ENCODE data around the gene MRPS16. TPM values are rescaled to one million over a fixed set of nuclear protein-coding genes. Genes with fewer than 3 reads are reported as not detected.

Gene MRPS16
- polyA plus RNA-seq, 1 of the 3 experiments (the other 2 are of a cell fraction), result 75.5 TPM

- TF ChIP-seq CTCF (IDR thresholded peaks at IDR 0.05), result no peak
- TF ChIP-seq MXI1 (IDR thresholded peaks at IDR 0.05; ENCODE audit: low read depth, low read length), result no peak
Measured at GRCh38 chr10:73247509-73248258, 4.8 kb downstream of the MRPS16 start (continued).

GRCh38 chr10:73246646-73247508 lies 5.6 kb downstream of the MRPS16 start, which contains the start of gene DNAJC9:
TSS of gene DNAJC9 (minus strand) at chr10:73247255. CDS start at chr10:73247189, 66 bp downstream.
- H2AFZ ChIP-seq (ENCODE audit: low read depth), result peak within 1 kb of the TSS; percentile 47
- peak within 1 kb of the TSS; percentile 75 to 83 for H3K4me3 ChIP-seq (ENCODE audit: low read depth in 2 of 2, low read length in 1 of 2)
- WGBS (ENCODE audit: low lambda C conversion rate), result under 1% methylated on average over 38 of the region's 78 CpGs
- ChIA-PET POLR2A (interaction anchor here (0.5 to 1.5 kb wide), 8 partner anchors 11 to 1086 kb away, joined by 3 to 4 read pairs (median 3); partner anchors contain the start of gene CFAP70), CTCF (interaction anchor here (0.8 to 1.6 kb wide), 4 partner anchors 13 to 401 kb away, joined by 3 to 6 read pairs (median 3); no protein-coding TSS in a partner anchor)
- H3F3A ChIP-seq (replicated peaks; ENCODE audit: insufficient read depth), result peaks cover 13% of the 10 kb centered on the region
- H3K9me2 ChIP-seq, result no peaks in the 10 kb centered on the region
- peaks cover 29 to 31% of the 10 kb centered on the region in 2 experiments; a peak in 3 of 4 replicates for H3K4me1 ChIP-seq (ENCODE audit: control insufficient read depth in 1 of 2, insufficient read depth in 2 of 2, low read depth in 1 of 2, low read length in 1 of 2)
- H3K9me3 ChIP-seq, result no peaks in the 10 kb centered on the region
- H4K20me1 ChIP-seq (ENCODE audit: insufficient read depth), result 0 out of 2 replicates have a peak, but pooled peaks cover 3% of the 10 kb centered on the region
- peaks cover 47 to 55% of the 10 kb centered on the region in 2 experiments for H3K36me3 ChIP-seq (replicated peaks in 1 of 2; ENCODE audit: control insufficient read depth in 1 of 2, insufficient read depth in 2 of 2, low read length in 1 of 2)
- H3K27ac ChIP-seq (ENCODE audit: low read depth in 2 of 2, low read length in 1 of 2), result peak within 1 kb of the TSS; percentile 80 to 87
- peaks cover 92% of the 10 kb centered on the region for H3K79me2 ChIP-seq (ENCODE audit: insufficient read depth)
- H3K4me2 ChIP-seq, result peak within 1 kb of the TSS; percentile 79
- H3K27me3 ChIP-seq (ENCODE audit: insufficient read depth), result no peaks in the 10 kb centered on the region
- peak within 1 kb of the TSS; percentile 83 for H3K9ac ChIP-seq
- DNase-seq, result peak; percentile 95
- TF ChIP-seq IRF3 (IDR thresholded peaks at IDR 0.05; ENCODE audit: low read depth, low read length), result no peak
- no peak for TF ChIP-seq RAD21 (IDR thresholded peaks at IDR 0.05; ENCODE audit: low read length)
- no peak for TF ChIP-seq USF1 (IDR thresholded peaks at IDR 0.05; ENCODE audit: borderline replicate concordance, low read depth)
- TF ChIP-seq GATA2 (CRISPR knock-in tag; IDR thresholded peaks at IDR 0.05), result no peak
- TF ChIP-seq ELF1 (IDR thresholded peaks at IDR 0.05), result no peak; the same call in 1 of the 2 replicates
- peak; percentile 57 for TF ChIP-seq FOXJ3 (CRISPR knock-in tag; IDR thresholded peaks at IDR 0.05)
- TF ChIP-seq USF2 (IDR thresholded peaks at IDR 0.05; ENCODE audit: borderline replicate concordance, low read depth, low read length), result no peak
- TF ChIP-seq REST (IDR thresholded peaks at IDR 0.05; ENCODE audit: low read depth, low read length), result no peak
- TF ChIP-seq TEAD4 (IDR thresholded peaks at IDR 0.05; ENCODE audit: borderline replicate concordance, insufficient read depth), result 0 out of 2 replicates have a peak, but pooled peaks have one; percentile 32
- TF ChIP-seq MEF2A (IDR thresholded peaks at IDR 0.05; ENCODE audit: borderline replicate concordance, low read depth), result no peak; the same call in 1 of the 2 replicates
- TF ChIP-seq CHD2 (IDR thresholded peaks at IDR 0.05; ENCODE audit: low read length, partially characterized antibody), result peak; percentile 82
- peak; percentile 95 for TF ChIP-seq TAF1 (IDR thresholded peaks at IDR 0.05; ENCODE audit: borderline replicate concordance, low read depth, low read length)
- no peak; the same call in 1 of the 2 replicates for TF ChIP-seq ZBTB33 (IDR thresholded peaks at IDR 0.05; ENCODE audit: borderline replicate concordance, low read depth)
- TF ChIP-seq JUND (IDR thresholded peaks at IDR 0.05), result peak; percentile 31; the same call in 1 of the 2 replicates

Measured in SK-N-SH (cell line).